HCT116 (cell line): Measurements from ENCODE around the gene BOD1. TPM values are rescaled to one million over a fixed set of nuclear protein-coding genes. Genes with fewer than 3 reads are reported as not detected.

Experiments
- ATAC-seq: fragments of 200-7000 bp; cut with Tn5 transposase; 2 replicates; pipeline ENCODE4 v1.9.1; 2020; ENCODE audit warnings: mild to moderate bottlenecking, moderate library complexity
- BruUV-seq: library from RNA; stranded (reverse); fragments of 400-500 nt; replicated peaks from 2 replicates; lab custom pipeline; 2021; lab: Mats Ljungman, UMichigan
- CTCF ChIA-PET: fragments of 300-600 bp; sonication (Branson Sonifier 250); formaldehyde crosslinking; loops from one replicate; lab custom pipeline; 2021; ENCODE audit warnings: antibody characterized with exemption; lab: Charles Lee
- POLR2A ChIA-PET: fragments of 300-600, 350-600 bp; sonication (Branson Sonifier 250); formaldehyde crosslinking; loops from one replicate; lab custom pipeline; 2021; ENCODE audit warnings: antibody characterized with exemption; lab: Charles Lee
- RAD21 ChIA-PET, 2 experiments: fragments of 300-600 bp; sonication (Branson Sonifier 250); formaldehyde crosslinking; loops; one replicate each; lab custom pipeline; 2023; ENCODE audit warnings: low total read pairs in 2 of 2; ENCODE audit not compliant: uncharacterized antibody in 2 of 2, unreplicated experiment in 2 of 2, low non-redundant PET in 1 of 2; lab: Charles Lee
- DNase-seq: peaks from one replicate; pipeline ENCODE4 v3.0.0-alpha.2; 2010; ENCODE audit warnings: low read depth, low spot score
- H2AFZ ChIP-seq: fragments of 200-600 bp; shearing (Covaris generic), sonication (generic); 2 replicates; pipeline ENCODE4 v1.6.1; 2017; ENCODE audit warnings: low read depth, mixed run types, mixed read lengths, antibody characterized with exemption, low read length; ENCODE audit not compliant: poor library complexity, severe bottlenecking
- H3K27ac ChIP-seq: 2 replicates; pipeline ENCODE4 v1.5.1; 2012; ENCODE audit warnings: low read depth, low read length
- H3K27me3 ChIP-seq: fragments of 200-600 bp; sonication (generic); 2 replicates; pipeline ENCODE4 v1.6.1; 2016; ENCODE audit warnings: mixed run types, low read length, mixed read lengths; ENCODE audit not compliant: insufficient read depth
- H3K36me3 ChIP-seq, 2 experiments: fragments of 200-500 bp in 1 of 2; fragments of 200-600 bp in 1 of 2; sonication (Bioruptor generic) in 1 of 2; sonication (generic) in 1 of 2; 2 replicates each; pipeline versions ENCODE4 v1.5.1 to v1.6.1; 2014 to 2016; ENCODE audit warnings: low read length in 2 of 2, inconsistent platforms in 1 of 2, mixed read lengths in 1 of 2, mixed run types in 1 of 2; ENCODE audit not compliant: insufficient read depth in 2 of 2, control insufficient read depth in 1 of 2
- H3K4me1 ChIP-seq, 2 experiments: fragments of 200-600 bp in 1 of 2; sonication (generic) in 1 of 2; 2 replicates each; pipeline versions ENCODE4 v1.5.1 to v1.6.1; 2012 to 2017; ENCODE audit warnings: low read length in 2 of 2, inconsistent platforms in 1 of 2, mild to moderate bottlenecking in 1 of 2, mixed read lengths in 1 of 2, mixed run types in 1 of 2, moderate library complexity in 1 of 2; ENCODE audit not compliant: insufficient read depth in 2 of 2, control insufficient read depth in 1 of 2
- H3K4me2 ChIP-seq: fragments of 200-600 bp; sonication (generic); 2 replicates; pipeline ENCODE4 v1.6.1; 2017; ENCODE audit warnings: mixed run types, low read length, mixed read lengths
- H3K4me3 ChIP-seq, 2 experiments: fragments of 200-600 bp in 1 of 2; sonication (generic) in 1 of 2; replicated peaks in 1 of 2; 2 replicates each; pipeline ENCODE4 v1.5.1; 2011 to 2016; ENCODE audit warnings: low read length in 2 of 2, control low read depth in 1 of 2, low read depth in 1 of 2, mild to moderate bottlenecking in 1 of 2, mixed read lengths in 1 of 2, mixed run types in 1 of 2
- H3K79me2 ChIP-seq: fragments of 200-600 bp; sonication (generic); 2 replicates; pipeline ENCODE4 v1.6.1; 2017; ENCODE audit warnings: mild to moderate bottlenecking, mixed run types, low read length, moderate library complexity, mixed read lengths; ENCODE audit not compliant: insufficient read depth
- H3K9ac ChIP-seq: fragments of 200-600 bp; sonication (generic); 2 replicates; pipeline ENCODE4 v1.6.1; 2016; ENCODE audit warnings: low read length, mixed read lengths
- H3K9me2 ChIP-seq: fragments of 200-600 bp; sonication (generic), shearing (Covaris generic); 2 replicates; pipeline ENCODE4 v1.6.1; 2017; ENCODE audit warnings: mixed run types, mild to moderate bottlenecking, moderate library complexity; ENCODE audit not compliant: insufficient read depth
- H3K9me3 ChIP-seq, 2 experiments: fragments of 200-500 bp in 1 of 2; fragments of 200-600 bp in 1 of 2; sonication (Bioruptor generic) in 1 of 2; sonication (generic) in 1 of 2; 2 replicates each; pipeline ENCODE4 v1.6.1; 2014 to 2017; ENCODE audit warnings: low read length in 2 of 2, mixed read lengths in 2 of 2, inconsistent platforms in 1 of 2, low read depth in 1 of 2, mild to moderate bottlenecking in 1 of 2, mixed run types in 1 of 2, moderate library complexity in 1 of 2; ENCODE audit not compliant: control insufficient read depth in 1 of 2, insufficient read depth in 1 of 2
- H4K20me1 ChIP-seq: fragments of 200-600 bp; sonication (generic), shearing (Covaris generic); 2 replicates; pipeline ENCODE4 v1.6.1; 2017; ENCODE audit warnings: mixed run types, mild to moderate bottlenecking, moderate library complexity; ENCODE audit not compliant: insufficient read depth
- CBX3 ChIP-seq: IDR thresholded peaks from 2 replicates; pipeline ENCODE4 v1.6.1; 2012; ENCODE audit warnings: low read depth
- EGR1 ChIP-seq: IDR thresholded peaks from 2 replicates; pipeline ENCODE4 v1.6.1; 2012; ENCODE audit warnings: low read depth
- ELF1 ChIP-seq: IDR thresholded peaks from 2 replicates; pipeline ENCODE4 v1.6.1; 2012; ENCODE audit warnings: low read depth, borderline replicate concordance
- EZH2 ChIP-seq: fragments of 200-600 bp; sonication (generic); IDR thresholded peaks from 2 replicates; pipeline ENCODE4 v1.6.1; 2017; ENCODE audit warnings: antibody characterized with exemption, mixed run types
- EZH2phosphoT487 ChIP-seq: fragments of 200-600 bp; IDR thresholded peaks from 2 replicates; pipeline ENCODE4 v1.6.1; 2018; ENCODE audit warnings: antibody characterized with exemption, borderline replicate concordance
- FOSL1 ChIP-seq: IDR thresholded peaks from 2 replicates; pipeline ENCODE4 v1.6.1; 2012; ENCODE audit warnings: low read depth
- JUND ChIP-seq: IDR thresholded peaks from 2 replicates; pipeline ENCODE4 v1.6.1; 2012
- POLR2A ChIP-seq: IDR thresholded peaks from 2 replicates; pipeline ENCODE4 v1.7.0; 2011; ENCODE audit warnings: borderline replicate concordance; ENCODE audit not compliant: insufficient read depth, insufficient read length; ENCODE audit errors: extremely low read depth
- POLR2AphosphoS5 ChIP-seq: IDR thresholded peaks from 2 replicates; pipeline ENCODE4 v1.6.1; 2011; ENCODE audit warnings: mild to moderate bottlenecking, low read depth, low read length, moderate library complexity
- RAD21 ChIP-seq: IDR thresholded peaks from 2 replicates; pipeline ENCODE4 v1.6.1; 2012; ENCODE audit warnings: low read depth, mild to moderate bottlenecking
- REST ChIP-seq: IDR thresholded peaks from 2 replicates; pipeline ENCODE4 v1.6.1; 2012; ENCODE audit warnings: low read depth
- SP1 ChIP-seq: IDR thresholded peaks from 2 replicates; pipeline ENCODE4 v1.6.1; 2012; ENCODE audit warnings: low read depth
- SRF ChIP-seq: IDR thresholded peaks from 2 replicates; pipeline ENCODE4 v1.6.1; 2012; ENCODE audit warnings: low read depth
- TCF7L2 ChIP-seq: IDR thresholded peaks from 2 replicates; pipeline ENCODE4 v1.7.0; 2011; ENCODE audit warnings: borderline replicate concordance, inconsistent platforms; ENCODE audit not compliant: insufficient read depth, insufficient read length; ENCODE audit errors: extremely low read depth
- YY1 ChIP-seq: IDR thresholded peaks from 2 replicates; pipeline ENCODE4 v1.6.1; 2011; ENCODE audit warnings: low read length, low read depth, moderate library complexity, mild to moderate bottlenecking; ENCODE audit not compliant: insufficient replicate concordance; ENCODE audit errors: extremely low read depth
- ZBTB33 ChIP-seq: IDR thresholded peaks from 2 replicates; pipeline ENCODE4 v1.6.1; 2011; ENCODE audit warnings: mild to moderate bottlenecking, low read length, moderate library complexity; ENCODE audit not compliant: insufficient replicate concordance; ENCODE audit errors: extremely low read depth
- ZFX ChIP-seq: fragments of 450-650 bp; IDR thresholded peaks from 2 replicates; pipeline ENCODE4 v1.6.1; 2017
- ZNF274 ChIP-seq: fragments of 200-500 bp; sonication (Bioruptor generic); IDR thresholded peaks from 2 replicates; pipeline ENCODE4 v1.6.1; 2014; ENCODE audit warnings: mild to moderate bottlenecking, low read depth, low read length, inconsistent platforms
- intact Hi-C: fragments of 100-400 bp; cut with micrococcal nuclease; formaldehyde crosslinking; loops from 2 replicates; pipeline ENCODE4 v1.10.0; 2022
- total RNA-seq: library from RNA; stranded (reverse); gene quantifications from one replicate; pipeline ENCODE4 v1.2.1, GENCODE V29; 2021; ENCODE audit not compliant: unreplicated experiment
- TF ChIP-seq, protein P1 (sequence below), 3 experiments: fragments of 200-600 bp in 1 of 3; sonication (generic) in 1 of 3; IDR thresholded peaks in 2 of 3; conservative IDR thresholded peaks in 1 of 3; 2 replicates each; pipeline ENCODE4 v1.5.1; 2012 to 2017; ENCODE audit warnings: low read depth in 2 of 3, low read length in 2 of 3, antibody characterized with exemption in 1 of 3, borderline replicate concordance in 1 of 3, control low read depth in 1 of 3, mild to moderate bottlenecking in 1 of 3, mixed read lengths in 1 of 3, mixed run types in 1 of 3, moderate library complexity in 1 of 3; ENCODE audit not compliant: insufficient read depth in 1 of 3
- TF ChIP-seq, protein P2 (sequence below): IDR thresholded peaks from 2 replicates; pipeline ENCODE4 v1.6.1; 2012

BOD1 gene
- total RNA-seq, 1 experiment from 2014 or later = 60.2 TPM

DNA sequence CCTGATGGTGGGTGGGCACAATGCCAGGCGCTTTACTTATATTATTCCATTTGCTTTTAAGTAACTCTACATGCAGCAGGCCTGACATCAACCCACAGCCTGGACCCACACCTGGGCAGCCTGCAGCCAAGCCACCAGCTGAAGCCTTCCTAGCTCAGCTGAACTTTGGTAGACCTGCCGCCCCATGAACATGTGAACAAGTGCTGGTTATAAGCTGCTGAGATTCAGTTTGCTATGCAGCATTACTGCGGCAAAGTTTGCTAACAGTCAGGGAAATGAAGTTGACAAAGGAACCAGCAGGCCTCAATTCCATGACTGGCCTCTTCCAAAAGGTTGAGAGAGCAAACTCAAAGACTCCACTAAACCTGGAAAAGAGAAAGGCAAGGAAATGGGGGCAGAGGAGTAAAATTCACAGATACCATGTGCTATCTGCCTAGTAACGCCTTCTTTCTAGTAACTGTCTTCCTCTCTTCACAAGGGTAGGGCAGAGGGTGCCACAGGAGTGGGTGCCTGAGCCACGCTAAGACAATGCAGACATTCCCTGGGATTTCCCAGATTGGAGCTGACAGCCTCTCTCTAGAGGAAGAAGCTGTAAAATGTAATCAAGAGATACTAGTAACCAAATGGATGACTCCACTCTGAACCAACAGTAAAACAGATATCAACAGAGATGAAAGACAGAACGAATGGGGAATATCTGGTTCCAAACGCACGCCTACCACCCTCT, 2.9 kb downstream of the BOD1 start:
- Histone ChIP-seq H4K20me1 (no peaks in the 10 kb centered on the region), H3K4me2 (no peak overlapping the region), H3K4me3 (no peak overlapping the region), H3K27me3 (no peaks in the 10 kb centered on the region), H3K27ac (no peak overlapping the region), H2AFZ (no peak overlapping the region), H3K79me2 (peaks cover 75% of the 10 kb centered on the region), H3K9me3 (no peaks in the 10 kb centered on the region), H3K9me2 (no peaks in the 10 kb centered on the region), H3K9ac (no peak overlapping the region), H3K4me1 (peaks cover 9 to 18% of the 10 kb centered on the region in 2 experiments; a peak in 3 of 4 replicates), H3K36me3 (peaks cover 25 to 49% of the 10 kb centered on the region in 2 experiments; a peak in 3 of 4 replicates)
- ChIA-PET RAD21 (no interaction called here), CTCF (no interaction called here), POLR2A (no interaction called here)
- intact Hi-C loops = no loop called here
- no peak for ATAC-seq
- BruUV-seq = no TSS peak
- TF ChIP-seq JUND = no peak
- no peak for TF ChIP-seq ZBTB33
- TF ChIP-seq POLR2A = no peak
- TF ChIP-seq EZH2 = no peak
- no peak for TF ChIP-seq FOSL1
- no peak for TF ChIP-seq ELF1
- no peak for TF ChIP-seq RAD21
- no peak for TF ChIP-seq YY1
- TF ChIP-seq POLR2AphosphoS5 = no peak
- no peak for TF ChIP-seq TCF7L2
- TF ChIP-seq EGR1 = no peak
- no peak for TF ChIP-seq EZH2phosphoT487
- TF ChIP-seq CBX3 = no peak
- TF ChIP-seq, protein P1, sequence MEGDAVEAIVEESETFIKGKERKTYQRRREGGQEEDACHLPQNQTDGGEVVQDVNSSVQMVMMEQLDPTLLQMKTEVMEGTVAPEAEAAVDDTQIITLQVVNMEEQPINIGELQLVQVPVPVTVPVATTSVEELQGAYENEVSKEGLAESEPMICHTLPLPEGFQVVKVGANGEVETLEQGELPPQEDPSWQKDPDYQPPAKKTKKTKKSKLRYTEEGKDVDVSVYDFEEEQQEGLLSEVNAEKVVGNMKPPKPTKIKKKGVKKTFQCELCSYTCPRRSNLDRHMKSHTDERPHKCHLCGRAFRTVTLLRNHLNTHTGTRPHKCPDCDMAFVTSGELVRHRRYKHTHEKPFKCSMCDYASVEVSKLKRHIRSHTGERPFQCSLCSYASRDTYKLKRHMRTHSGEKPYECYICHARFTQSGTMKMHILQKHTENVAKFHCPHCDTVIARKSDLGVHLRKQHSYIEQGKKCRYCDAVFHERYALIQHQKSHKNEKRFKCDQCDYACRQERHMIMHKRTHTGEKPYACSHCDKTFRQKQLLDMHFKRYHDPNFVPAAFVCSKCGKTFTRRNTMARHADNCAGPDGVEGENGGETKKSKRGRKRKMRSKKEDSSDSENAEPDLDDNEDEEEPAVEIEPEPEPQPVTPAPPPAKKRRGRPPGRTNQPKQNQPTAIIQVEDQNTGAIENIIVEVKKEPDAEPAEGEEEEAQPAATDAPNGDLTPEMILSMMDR (IDR thresholded peaks at IDR 0.05 in 2 of 3, conservative IDR thresholded peaks at IDR 0.05 in 1 of 3; ENCODE audit: borderline replicate concordance in 1 of 3, insufficient read depth in 1 of 3, low read depth in 2 of 3, low read length in 2 of 3) = no peak
- TF ChIP-seq SRF = no peak
- TF ChIP-seq, protein P2, sequence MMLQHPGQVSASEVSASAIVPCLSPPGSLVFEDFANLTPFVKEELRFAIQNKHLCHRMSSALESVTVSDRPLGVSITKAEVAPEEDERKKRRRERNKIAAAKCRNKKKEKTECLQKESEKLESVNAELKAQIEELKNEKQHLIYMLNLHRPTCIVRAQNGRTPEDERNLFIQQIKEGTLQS = no peak
- no peak for TF ChIP-seq ZNF274
- TF ChIP-seq REST = no peak
- TF ChIP-seq SP1 = no peak
- no peak for TF ChIP-seq ZFX
- DNase-seq = no peak
